Subcutaneous abdominal adipose tissue (tissue), 5 donors: ENCODE measurements around the gene VIPR2.
"Not testable (repeated sequence)": the region's sequence is repeated elsewhere in the genome, so short reads cannot be mapped to it uniquely, and the experiment has no call there.

Experiments used
- H3K27ac ChIP-seq: one replicate; pipeline ENCODE4 v1.7.0; 2013; ENCODE audit warnings: low read depth, mild to moderate bottlenecking, inconsistent platforms, low read length, moderate library complexity
- H3K27me3 ChIP-seq, 5 donors: one replicate each; pipeline ENCODE4 v1.7.0; 2013; ENCODE audit warnings: low read length in 5 of 5, inconsistent platforms in 1 of 5; ENCODE audit not compliant: control insufficient read depth in 5 of 5, insufficient read depth in 4 of 5
- H3K36me3 ChIP-seq, 5 donors: one replicate each; pipeline ENCODE4 v1.7.0; 2013; ENCODE audit warnings: low read length in 5 of 5; ENCODE audit not compliant: control insufficient read depth in 5 of 5, insufficient read depth in 5 of 5
- H3K4me1 ChIP-seq, 5 donors: one replicate each; pipeline ENCODE4 v1.7.0; 2013; ENCODE audit warnings: low read length in 5 of 5, mild to moderate bottlenecking in 3 of 5, moderate library complexity in 1 of 5; ENCODE audit not compliant: control insufficient read depth in 5 of 5, insufficient read depth in 5 of 5
- H3K4me3 ChIP-seq, 5 donors: one replicate each; pipeline ENCODE4 v1.7.0; 2013; ENCODE audit warnings: low read length in 5 of 5, low read depth in 1 of 5
- H3K9ac ChIP-seq, 5 donors: one replicate each; pipeline ENCODE4 v1.7.0; 2013; ENCODE audit warnings: low read length in 5 of 5, mild to moderate bottlenecking in 4 of 5, moderate library complexity in 3 of 5
- H3K9me3 ChIP-seq, 5 donors: one replicate each; pipeline ENCODE4 v1.7.0; 2013; ENCODE audit warnings: low read length in 5 of 5; ENCODE audit not compliant: control insufficient read depth in 5 of 5
- donor health status: healthy.
- donor health status: healthy.
- donor health status: healthy.
- donor health status: healthy.
- donor health status: healthy.

Gene VIPR2

GRCh38 chr7:158998261-158998660 is 146.4 kb downstream of the VIPR2 start:
- not testable (repeated sequence) for H3K27ac ChIP-seq, H3K4me3 ChIP-seq, H3K9ac ChIP-seq, H3K4me1 ChIP-seq, H3K36me3 ChIP-seq
- Histone ChIP-seq H3K27me3 (peaks cover 8 to 32% (median 20%) of the 10 kb centered on the region in 5 donors), H3K9me3 (peaks cover 3 to 11% (median 8%) of the 10 kb centered on the region in 5 donors)

GRCh38 chr7:158997471-158997870 is 147.2 kb downstream of the VIPR2 start:
- H3K9me3 ChIP-seq: peaks cover 3 to 11% (median 8%) of the 10 kb centered on the region in 5 donors
- no peak overlapping the region for H3K9ac ChIP-seq
- H3K36me3 ChIP-seq: no peaks in the 10 kb centered on the region
- peaks cover 14 to 32% (median 26%) of the 10 kb centered on the region in 5 donors for H3K27me3 ChIP-seq
- no peak overlapping the region for H3K4me3 ChIP-seq
- peaks cover 0 to 10% (median 3%) of the 10 kb centered on the region in 5 donors for H3K4me1 ChIP-seq
- no peak overlapping the region for H3K27ac ChIP-seq

- Histone ChIP-seq H3K27me3 (peaks cover 14 to 34% (median 30%) of the 10 kb centered on the region in 5 donors), H3K4me1 (peaks cover 0 to 10% (median 3%) of the 10 kb centered on the region in 5 donors), H3K9ac (no peak overlapping the region), H3K27ac (no peak overlapping the region), H3K36me3 (no peaks in the 10 kb centered on the region), H3K4me3 (no peak overlapping the region), H3K9me3 (peaks cover 3 to 11% (median 8%) of the 10 kb centered on the region in 5 donors)
Measured at GRCh38 chr7:158997110-158997453, 147.6 kb downstream of the VIPR2 start.

GRCh38 chr7:158996214-158997109 is 148.2 kb downstream of the VIPR2 start:
- H3K36me3 ChIP-seq: no peaks in the 10 kb centered on the region
- no peak overlapping the region for H3K4me3 ChIP-seq
- no peak overlapping the region for H3K27ac ChIP-seq
- no peak overlapping the region for H3K9ac ChIP-seq
- peaks cover 0 to 10% (median 3%) of the 10 kb centered on the region in 5 donors for H3K4me1 ChIP-seq
- H3K27me3 ChIP-seq: peaks cover 14 to 36% (median 30%) of the 10 kb centered on the region in 5 donors
- H3K9me3 ChIP-seq: peaks cover 3 to 11% (median 8%) of the 10 kb centered on the region in 5 donors

GRCh38 chr7:158995514-158995913 is 149.2 kb downstream of the VIPR2 start:
- Histone ChIP-seq H3K4me1 (peaks cover 0 to 10% (median 3%) of the 10 kb centered on the region in 5 donors), H3K36me3 (no peaks in the 10 kb centered on the region), H3K27me3 (peaks cover 14 to 36% (median 30%) of the 10 kb centered on the region in 5 donors)

GRCh38 chr7:158994687-158995086 is 150.0 kb downstream of the VIPR2 start:
- no peak overlapping the region for H3K27ac ChIP-seq
- H3K4me1 ChIP-seq: peaks cover 0 to 10% (median 3%) of the 10 kb centered on the region in 5 donors
- H3K4me3 ChIP-seq: no peak overlapping the region
- H3K27me3 ChIP-seq: peaks cover 14 to 33% (median 27%) of the 10 kb centered on the region in 5 donors
- no peaks in the 10 kb centered on the region for H3K36me3 ChIP-seq
- H3K9me3 ChIP-seq: peaks cover 3 to 11% (median 8%) of the 10 kb centered on the region in 5 donors
- no peak overlapping the region for H3K9ac ChIP-seq

More at GRCh38 chr7:158995514-158995913, 149.2 kb downstream of the VIPR2 start:
- H3K27ac ChIP-seq: no peak overlapping the region
- H3K4me3 ChIP-seq: no peak overlapping the region
- H3K9ac ChIP-seq: no peak overlapping the region
- H3K9me3 ChIP-seq: peaks cover 3 to 11% (median 8%) of the 10 kb centered on the region in 5 donors

GRCh38 chr7:158993591-158993990 is 151.1 kb downstream of the VIPR2 start:
- no peak overlapping the region for H3K4me3 ChIP-seq
- H3K4me1 ChIP-seq: peaks cover 0 to 10% (median 3%) of the 10 kb centered on the region in 5 donors
- H3K27ac ChIP-seq: no peak overlapping the region
- H3K36me3 ChIP-seq: no peaks in the 10 kb centered on the region
- H3K27me3 ChIP-seq: peaks cover 14 to 33% (median 27%) of the 10 kb centered on the region in 5 donors
- H3K9me3 ChIP-seq: peaks cover 4 to 11% (median 8%) of the 10 kb centered on the region in 5 donors
- H3K9ac ChIP-seq: no peak overlapping the region

- Histone ChIP-seq H3K27me3 (peaks cover 14 to 33% (median 27%) of the 10 kb centered on the region in 5 donors), H3K9me3 (peaks cover 6 to 13% (median 11%) of the 10 kb centered on the region in 5 donors), H3K4me1 (peaks cover 0 to 10% (median 3%) of the 10 kb centered on the region in 5 donors), H3K4me3 (no peak overlapping the region), H3K27ac (no peak overlapping the region), H3K36me3 (no peaks in the 10 kb centered on the region), H3K9ac (no peak overlapping the region)
Measured at GRCh38 chr7:158992759-158993158, 151.9 kb downstream of the VIPR2 start.

- Histone ChIP-seq H3K36me3 (no peaks in the 10 kb centered on the region), H3K27ac (no peak overlapping the region), H3K9me3 (peaks cover 6 to 18% (median 11%) of the 10 kb centered on the region in 5 donors), H3K4me1 (peaks cover 0 to 3% (median 2%) of the 10 kb centered on the region in 5 donors), H3K4me3 (no peak overlapping the region), H3K27me3 (peaks cover 12 to 27% (median 22%) of the 10 kb centered on the region in 5 donors), H3K9ac (no peak overlapping the region)
Measured at GRCh38 chr7:158991824-158992621, 152.6 kb downstream of the VIPR2 start.
